WTC11 (cell line): ENCODE data around the gene USP16. TPM values are rescaled to one million over a fixed set of nuclear protein-coding genes. Genes with fewer than 3 reads are reported as not detected.

ENCODE experiments used
- ATAC-seq: fragments of 200-7000 bp; cut with Tn5 transposase; 2 replicates; pipeline ENCODE4 v1.10.0; 2021; ENCODE audit warnings: mild to moderate bottlenecking, moderate library complexity
- CTCF ChIA-PET: fragments of 300-600 bp; sonication (Branson Sonifier 250); formaldehyde crosslinking; loops from one replicate; lab custom pipeline; 2021; ENCODE audit warnings: antibody characterized with exemption; lab: Charles Lee
- POLR2A ChIA-PET: fragments of 350-600 bp; sonication (Branson Sonifier 250); formaldehyde crosslinking; loops from one replicate; lab custom pipeline; 2021; ENCODE audit warnings: antibody characterized with exemption; lab: Charles Lee
- DNase-seq: peaks from one replicate; pipeline ENCODE4 v3.0.0; 2021; ENCODE audit warnings: low spot score
- H3K27ac Mint-ChIP-seq: 2 replicates; pipeline ENCODE4 v1.8.0; 2021; ENCODE audit warnings: mixed read lengths
- H3K27me3 Mint-ChIP-seq: 2 replicates; pipeline ENCODE4 v1.8.0; 2021; ENCODE audit warnings: low read depth, mild to moderate bottlenecking, moderate library complexity, mixed read lengths
- H3K36me3 Mint-ChIP-seq: 2 replicates; pipeline ENCODE4 v1.8.0; 2021; ENCODE audit warnings: mixed read lengths
- H3K4me1 Mint-ChIP-seq: 2 replicates; pipeline ENCODE4 v1.8.0; 2022; ENCODE audit warnings: mixed read lengths
- H3K4me3 Mint-ChIP-seq: 2 replicates; pipeline ENCODE4 v1.8.0; 2021; ENCODE audit warnings: mild to moderate bottlenecking, moderate library complexity, mixed read lengths
- H3K9me3 Mint-ChIP-seq: 2 replicates; pipeline ENCODE4 v1.8.0; 2021; ENCODE audit warnings: mixed read lengths
- ATF2 ChIP-seq: sonication (generic); formaldehyde crosslinking; IDR thresholded peaks from 2 replicates; pipeline ENCODE4 v1.8.1; 2022; ENCODE audit warnings: low read depth, missing genetic modification reagents, borderline replicate concordance
- FOXK1 ChIP-seq: sonication (generic); formaldehyde crosslinking; IDR thresholded peaks from 2 replicates; pipeline ENCODE4 v1.8.0; 2022; ENCODE audit warnings: mild to moderate bottlenecking, moderate library complexity, missing genetic modification reagents
- GABPB1 ChIP-seq: sonication (generic); formaldehyde crosslinking; IDR thresholded peaks from 2 replicates; pipeline ENCODE4 v1.8.1; 2023; ENCODE audit warnings: mild to moderate bottlenecking, missing genetic modification reagents
- GRHL2 ChIP-seq: fragments of 250-450 bp; sonication (Bioruptor Pico); IDR thresholded peaks from 2 replicates; pipeline ENCODE4 v1.8.0; 2022; ENCODE audit warnings: mild to moderate bottlenecking, moderate library complexity; ENCODE audit not compliant: insufficient replicate concordance, severe bottlenecking
- MAX ChIP-seq: sonication (generic); formaldehyde crosslinking; IDR thresholded peaks from 2 replicates; pipeline ENCODE4 v1.8.0; 2022; ENCODE audit warnings: mild to moderate bottlenecking, missing genetic modification reagents
- NFE2L1 ChIP-seq: sonication (generic); formaldehyde crosslinking; IDR thresholded peaks from 2 replicates; pipeline ENCODE4 v1.8.1; 2023; ENCODE audit warnings: missing genetic modification reagents
- NR2C2 ChIP-seq: sonication (generic); formaldehyde crosslinking; IDR thresholded peaks from 2 replicates; pipeline ENCODE4 v1.8.0; 2022; ENCODE audit warnings: mild to moderate bottlenecking, missing genetic modification reagents
- RORB ChIP-seq: fragments of 250-450 bp; sonication (Bioruptor Pico); IDR thresholded peaks from 2 replicates; pipeline ENCODE4 v1.9.0; 2021; ENCODE audit warnings: mild to moderate bottlenecking
- USF1 ChIP-seq: sonication (generic); formaldehyde crosslinking; IDR thresholded peaks from 2 replicates; pipeline ENCODE4 v1.8.0; 2022; ENCODE audit warnings: mild to moderate bottlenecking, missing genetic modification reagents
- ZMAT4 ChIP-seq: fragments of 250-450 bp; sonication (Bioruptor Pico); IDR thresholded peaks from 2 replicates; pipeline ENCODE4 v1.9.0; 2021; ENCODE audit warnings: mild to moderate bottlenecking
- ZNF121 ChIP-seq: sonication (generic); formaldehyde crosslinking; IDR thresholded peaks from 2 replicates; pipeline ENCODE4 v1.8.0; 2023; ENCODE audit warnings: missing genetic modification reagents
- total RNA-seq: library from RNA; stranded (reverse); gene quantifications from 3 replicates; pipeline ENCODE4 v1.2.3, GENCODE V29; 2021
- TF ChIP-seq, protein P1 (sequence below): sonication (generic); formaldehyde crosslinking; IDR thresholded peaks from 2 replicates; pipeline ENCODE4 v1.8.0; 2023; ENCODE audit warnings: missing genetic modification reagents
- TF ChIP-seq, protein P2 (sequence below): sonication (generic); formaldehyde crosslinking; IDR thresholded peaks from 2 replicates; pipeline ENCODE4 v1.8.0; 2022; ENCODE audit warnings: mild to moderate bottlenecking, missing genetic modification reagents
- TF ChIP-seq, protein P3 (sequence below): sonication (generic); formaldehyde crosslinking; IDR thresholded peaks from 2 replicates; pipeline ENCODE4 v1.8.0; 2022; ENCODE audit warnings: mild to moderate bottlenecking, missing genetic modification reagents
- TF ChIP-seq, protein P4 (sequence below): fragments of 250-450 bp; sonication (Bioruptor Pico); IDR thresholded peaks from 2 replicates; pipeline ENCODE4 v1.9.0; 2021; ENCODE audit warnings: moderate library complexity, mild to moderate bottlenecking, inconsistent platforms, borderline replicate concordance
- TF ChIP-seq, protein P5 (sequence below): sonication (generic); formaldehyde crosslinking; IDR thresholded peaks from 2 replicates; pipeline ENCODE4 v1.8.1; 2023; ENCODE audit warnings: mild to moderate bottlenecking, missing genetic modification reagents
- TF ChIP-seq, protein P6 (sequence below): fragments of 250-450 bp; sonication (Bioruptor Pico); IDR thresholded peaks from 2 replicates; pipeline ENCODE4 v1.9.0; 2021; ENCODE audit warnings: mild to moderate bottlenecking, borderline replicate concordance

The USP16 gene
- total RNA-seq, 1 experiment from 2014 or later: 20.8 TPM

GRCh38 chr21:29024474-29025327 is at the start of gene USP16 (continued):
- no peak for TF ChIP-seq GRHL2 (CRISPR knock-in tag)

- Mint-ChIP-seq H3K4me3 (no peak overlapping the region), H3K27ac (no peak overlapping the region), H3K4me1 (no peaks in the 10 kb centered on the region), H3K27me3 (no peaks in the 10 kb centered on the region), H3K36me3 (peaks cover 17% of the 10 kb centered on the region), H3K9me3 (0 out of 2 replicates have a peak, but pooled peaks cover 4% of the 10 kb centered on the region)
- ChIA-PET CTCF (no interaction called here), POLR2A (no interaction called here)
- ATAC-seq (no peak), DNase-seq (no peak)
- TF ChIP-seq MAX (CRISPR knock-in tag) (no peak), NFE2L1 (CRISPR knock-in tag) (no peak), NR2C2 (CRISPR knock-in tag) (no peak), FOXK1 (CRISPR knock-in tag) (no peak)
- TF ChIP-seq, protein P1, sequence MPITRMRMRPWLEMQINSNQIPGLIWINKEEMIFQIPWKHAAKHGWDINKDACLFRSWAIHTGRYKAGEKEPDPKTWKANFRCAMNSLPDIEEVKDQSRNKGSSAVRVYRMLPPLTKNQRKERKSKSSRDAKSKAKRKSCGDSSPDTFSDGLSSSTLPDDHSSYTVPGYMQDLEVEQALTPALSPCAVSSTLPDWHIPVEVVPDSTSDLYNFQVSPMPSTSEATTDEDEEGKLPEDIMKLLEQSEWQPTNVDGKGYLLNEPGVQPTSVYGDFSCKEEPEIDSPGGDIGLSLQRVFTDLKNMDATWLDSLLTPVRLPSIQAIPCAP (CRISPR knock-in tag): no peak
- TF ChIP-seq, protein P2, sequence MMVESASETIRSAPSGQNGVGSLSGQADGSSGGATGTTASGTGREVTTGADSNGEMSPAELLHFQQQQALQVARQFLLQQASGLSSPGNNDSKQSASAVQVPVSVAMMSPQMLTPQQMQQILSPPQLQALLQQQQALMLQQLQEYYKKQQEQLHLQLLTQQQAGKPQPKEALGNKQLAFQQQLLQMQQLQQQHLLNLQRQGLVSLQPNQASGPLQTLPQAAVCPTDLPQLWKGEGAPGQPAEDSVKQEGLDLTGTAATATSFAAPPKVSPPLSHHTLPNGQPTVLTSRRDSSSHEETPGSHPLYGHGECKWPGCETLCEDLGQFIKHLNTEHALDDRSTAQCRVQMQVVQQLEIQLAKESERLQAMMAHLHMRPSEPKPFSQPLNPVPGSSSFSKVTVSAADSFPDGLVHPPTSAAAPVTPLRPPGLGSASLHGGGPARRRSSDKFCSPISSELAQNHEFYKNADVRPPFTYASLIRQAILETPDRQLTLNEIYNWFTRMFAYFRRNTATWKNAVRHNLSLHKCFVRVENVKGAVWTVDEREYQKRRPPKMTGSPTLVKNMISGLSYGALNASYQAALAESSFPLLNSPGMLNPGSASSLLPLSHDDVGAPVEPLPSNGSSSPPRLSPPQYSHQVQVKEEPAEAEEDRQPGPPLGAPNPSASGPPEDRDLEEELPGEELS (CRISPR knock-in tag): no peak
These were observed 49.1 kb upstream of the USP16 start for GRCh38 chr21:28975397-28975796.

- POLR2A ChIA-PET: no interaction called here
- no peak for ATAC-seq
- Mint-ChIP-seq H3K4me1 (no peaks in the 10 kb centered on the region), H3K4me3 (no peak overlapping the region), H3K27ac (no peak overlapping the region), H3K36me3 (peaks cover 19% of the 10 kb centered on the region), H3K27me3 (no peaks in the 10 kb centered on the region), H3K9me3 (no peaks in the 10 kb centered on the region)
- CTCF ChIA-PET: no interaction called here
- DNase-seq: no peak
- TF ChIP-seq NFE2L1 (CRISPR knock-in tag) (no peak), ZMAT4 (CRISPR knock-in tag) (no peak), GABPB1 (CRISPR knock-in tag) (no peak), ATF2 (CRISPR knock-in tag) (no peak), USF1 (CRISPR knock-in tag) (no peak), FOXK1 (CRISPR knock-in tag) (no peak), RORB (CRISPR knock-in tag) (no peak), ZNF121 (CRISPR knock-in tag) (no peak)
- TF ChIP-seq, protein P3, sequence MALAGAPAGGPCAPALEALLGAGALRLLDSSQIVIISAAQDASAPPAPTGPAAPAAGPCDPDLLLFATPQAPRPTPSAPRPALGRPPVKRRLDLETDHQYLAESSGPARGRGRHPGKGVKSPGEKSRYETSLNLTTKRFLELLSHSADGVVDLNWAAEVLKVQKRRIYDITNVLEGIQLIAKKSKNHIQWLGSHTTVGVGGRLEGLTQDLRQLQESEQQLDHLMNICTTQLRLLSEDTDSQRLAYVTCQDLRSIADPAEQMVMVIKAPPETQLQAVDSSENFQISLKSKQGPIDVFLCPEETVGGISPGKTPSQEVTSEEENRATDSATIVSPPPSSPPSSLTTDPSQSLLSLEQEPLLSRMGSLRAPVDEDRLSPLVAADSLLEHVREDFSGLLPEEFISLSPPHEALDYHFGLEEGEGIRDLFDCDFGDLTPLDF (CRISPR knock-in tag): no peak
- TF ChIP-seq, protein P4, sequence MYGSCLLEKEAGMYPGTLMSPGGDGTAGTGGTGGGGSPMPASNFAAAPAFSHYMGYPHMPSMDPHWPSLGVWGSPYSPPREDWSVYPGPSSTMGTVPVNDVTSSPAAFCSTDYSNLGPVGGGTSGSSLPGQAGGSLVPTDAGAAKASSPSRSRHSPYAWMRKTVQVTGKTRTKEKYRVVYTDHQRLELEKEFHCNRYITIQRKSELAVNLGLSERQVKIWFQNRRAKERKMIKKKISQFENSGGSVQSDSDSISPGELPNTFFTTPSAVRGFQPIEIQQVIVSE (CRISPR knock-in tag): no peak
- TF ChIP-seq, protein P5, sequence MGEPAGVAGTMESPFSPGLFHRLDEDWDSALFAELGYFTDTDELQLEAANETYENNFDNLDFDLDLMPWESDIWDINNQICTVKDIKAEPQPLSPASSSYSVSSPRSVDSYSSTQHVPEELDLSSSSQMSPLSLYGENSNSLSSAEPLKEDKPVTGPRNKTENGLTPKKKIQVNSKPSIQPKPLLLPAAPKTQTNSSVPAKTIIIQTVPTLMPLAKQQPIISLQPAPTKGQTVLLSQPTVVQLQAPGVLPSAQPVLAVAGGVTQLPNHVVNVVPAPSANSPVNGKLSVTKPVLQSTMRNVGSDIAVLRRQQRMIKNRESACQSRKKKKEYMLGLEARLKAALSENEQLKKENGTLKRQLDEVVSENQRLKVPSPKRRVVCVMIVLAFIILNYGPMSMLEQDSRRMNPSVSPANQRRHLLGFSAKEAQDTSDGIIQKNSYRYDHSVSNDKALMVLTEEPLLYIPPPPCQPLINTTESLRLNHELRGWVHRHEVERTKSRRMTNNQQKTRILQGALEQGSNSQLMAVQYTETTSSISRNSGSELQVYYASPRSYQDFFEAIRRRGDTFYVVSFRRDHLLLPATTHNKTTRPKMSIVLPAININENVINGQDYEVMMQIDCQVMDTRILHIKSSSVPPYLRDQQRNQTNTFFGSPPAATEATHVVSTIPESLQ (CRISPR knock-in tag): no peak
- TF ChIP-seq, protein P6, sequence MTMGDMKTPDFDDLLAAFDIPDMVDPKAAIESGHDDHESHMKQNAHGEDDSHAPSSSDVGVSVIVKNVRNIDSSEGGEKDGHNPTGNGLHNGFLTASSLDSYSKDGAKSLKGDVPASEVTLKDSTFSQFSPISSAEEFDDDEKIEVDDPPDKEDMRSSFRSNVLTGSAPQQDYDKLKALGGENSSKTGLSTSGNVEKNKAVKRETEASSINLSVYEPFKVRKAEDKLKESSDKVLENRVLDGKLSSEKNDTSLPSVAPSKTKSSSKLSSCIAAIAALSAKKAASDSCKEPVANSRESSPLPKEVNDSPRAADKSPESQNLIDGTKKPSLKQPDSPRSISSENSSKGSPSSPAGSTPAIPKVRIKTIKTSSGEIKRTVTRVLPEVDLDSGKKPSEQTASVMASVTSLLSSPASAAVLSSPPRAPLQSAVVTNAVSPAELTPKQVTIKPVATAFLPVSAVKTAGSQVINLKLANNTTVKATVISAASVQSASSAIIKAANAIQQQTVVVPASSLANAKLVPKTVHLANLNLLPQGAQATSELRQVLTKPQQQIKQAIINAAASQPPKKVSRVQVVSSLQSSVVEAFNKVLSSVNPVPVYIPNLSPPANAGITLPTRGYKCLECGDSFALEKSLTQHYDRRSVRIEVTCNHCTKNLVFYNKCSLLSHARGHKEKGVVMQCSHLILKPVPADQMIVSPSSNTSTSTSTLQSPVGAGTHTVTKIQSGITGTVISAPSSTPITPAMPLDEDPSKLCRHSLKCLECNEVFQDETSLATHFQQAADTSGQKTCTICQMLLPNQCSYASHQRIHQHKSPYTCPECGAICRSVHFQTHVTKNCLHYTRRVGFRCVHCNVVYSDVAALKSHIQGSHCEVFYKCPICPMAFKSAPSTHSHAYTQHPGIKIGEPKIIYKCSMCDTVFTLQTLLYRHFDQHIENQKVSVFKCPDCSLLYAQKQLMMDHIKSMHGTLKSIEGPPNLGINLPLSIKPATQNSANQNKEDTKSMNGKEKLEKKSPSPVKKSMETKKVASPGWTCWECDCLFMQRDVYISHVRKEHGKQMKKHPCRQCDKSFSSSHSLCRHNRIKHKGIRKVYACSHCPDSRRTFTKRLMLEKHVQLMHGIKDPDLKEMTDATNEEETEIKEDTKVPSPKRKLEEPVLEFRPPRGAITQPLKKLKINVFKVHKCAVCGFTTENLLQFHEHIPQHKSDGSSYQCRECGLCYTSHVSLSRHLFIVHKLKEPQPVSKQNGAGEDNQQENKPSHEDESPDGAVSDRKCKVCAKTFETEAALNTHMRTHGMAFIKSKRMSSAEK (CRISPR knock-in tag): no peak
These were observed 45.4 kb upstream of the USP16 start for GRCh38 chr21:28979092-28979491.
